Measurements from ENCODE around the gene SMG6.

Gene SMG6

DNA sequence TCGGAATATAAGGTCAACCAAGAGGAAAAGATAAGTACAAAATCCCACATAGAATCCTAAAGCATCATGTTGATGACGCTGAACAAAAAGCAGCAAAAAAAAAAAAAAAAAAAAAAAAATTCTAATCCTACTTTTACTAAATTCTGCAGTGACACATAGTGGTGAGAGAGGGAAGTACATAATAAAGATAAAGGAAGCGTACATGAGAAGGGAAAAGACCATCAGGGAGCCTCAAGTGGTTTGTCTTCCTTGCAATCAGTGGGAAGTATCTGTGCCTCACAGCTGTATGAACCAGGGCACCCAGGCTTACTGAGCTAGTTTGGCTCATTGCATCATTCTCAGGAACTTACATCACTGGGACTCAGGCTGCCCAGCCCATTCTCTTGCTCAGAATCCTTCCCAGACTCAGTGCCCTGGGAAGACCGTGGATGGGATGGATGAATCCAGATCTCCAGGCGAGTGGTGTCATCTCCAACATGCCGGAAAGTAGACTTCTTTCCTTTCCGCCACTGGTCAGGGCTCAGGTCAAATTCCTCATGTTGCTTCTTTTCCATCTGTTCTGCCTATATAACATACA, 21.2 kb downstream of the SMG6 start:
- DNase-seq (ENCODE audit: low spot score) = peak; percentile 66
- TF ChIP-seq, protein P1, sequence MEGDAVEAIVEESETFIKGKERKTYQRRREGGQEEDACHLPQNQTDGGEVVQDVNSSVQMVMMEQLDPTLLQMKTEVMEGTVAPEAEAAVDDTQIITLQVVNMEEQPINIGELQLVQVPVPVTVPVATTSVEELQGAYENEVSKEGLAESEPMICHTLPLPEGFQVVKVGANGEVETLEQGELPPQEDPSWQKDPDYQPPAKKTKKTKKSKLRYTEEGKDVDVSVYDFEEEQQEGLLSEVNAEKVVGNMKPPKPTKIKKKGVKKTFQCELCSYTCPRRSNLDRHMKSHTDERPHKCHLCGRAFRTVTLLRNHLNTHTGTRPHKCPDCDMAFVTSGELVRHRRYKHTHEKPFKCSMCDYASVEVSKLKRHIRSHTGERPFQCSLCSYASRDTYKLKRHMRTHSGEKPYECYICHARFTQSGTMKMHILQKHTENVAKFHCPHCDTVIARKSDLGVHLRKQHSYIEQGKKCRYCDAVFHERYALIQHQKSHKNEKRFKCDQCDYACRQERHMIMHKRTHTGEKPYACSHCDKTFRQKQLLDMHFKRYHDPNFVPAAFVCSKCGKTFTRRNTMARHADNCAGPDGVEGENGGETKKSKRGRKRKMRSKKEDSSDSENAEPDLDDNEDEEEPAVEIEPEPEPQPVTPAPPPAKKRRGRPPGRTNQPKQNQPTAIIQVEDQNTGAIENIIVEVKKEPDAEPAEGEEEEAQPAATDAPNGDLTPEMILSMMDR (IDR thresholded peaks at IDR 0.05; ENCODE audit: extremely low read depth, missing control alignments) = no peak

DNA sequence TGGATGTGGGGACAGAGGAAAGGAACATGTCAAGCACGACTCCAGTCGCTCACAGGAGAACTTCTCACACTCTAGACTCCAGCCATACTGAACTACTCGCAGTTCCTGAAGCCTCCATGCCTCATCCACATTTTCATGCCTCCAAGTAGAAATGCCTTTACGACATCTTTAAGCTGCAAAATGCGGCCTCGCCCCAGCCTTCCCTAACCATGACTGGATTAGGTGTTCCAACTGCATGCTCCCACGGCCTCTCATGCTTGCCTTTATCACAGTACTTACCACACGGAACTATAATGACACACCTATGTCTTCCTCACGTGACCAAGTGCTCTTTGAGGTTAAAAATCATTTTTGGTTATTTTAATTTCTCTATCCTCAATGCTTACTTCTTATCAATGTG, 23.9 kb downstream of the SMG6 start:
- no peak for DNase-seq (ENCODE audit: low spot score)
- TF ChIP-seq, protein P1 (IDR thresholded peaks at IDR 0.05; ENCODE audit: extremely low read depth, missing control alignments) = no peak

DNA sequence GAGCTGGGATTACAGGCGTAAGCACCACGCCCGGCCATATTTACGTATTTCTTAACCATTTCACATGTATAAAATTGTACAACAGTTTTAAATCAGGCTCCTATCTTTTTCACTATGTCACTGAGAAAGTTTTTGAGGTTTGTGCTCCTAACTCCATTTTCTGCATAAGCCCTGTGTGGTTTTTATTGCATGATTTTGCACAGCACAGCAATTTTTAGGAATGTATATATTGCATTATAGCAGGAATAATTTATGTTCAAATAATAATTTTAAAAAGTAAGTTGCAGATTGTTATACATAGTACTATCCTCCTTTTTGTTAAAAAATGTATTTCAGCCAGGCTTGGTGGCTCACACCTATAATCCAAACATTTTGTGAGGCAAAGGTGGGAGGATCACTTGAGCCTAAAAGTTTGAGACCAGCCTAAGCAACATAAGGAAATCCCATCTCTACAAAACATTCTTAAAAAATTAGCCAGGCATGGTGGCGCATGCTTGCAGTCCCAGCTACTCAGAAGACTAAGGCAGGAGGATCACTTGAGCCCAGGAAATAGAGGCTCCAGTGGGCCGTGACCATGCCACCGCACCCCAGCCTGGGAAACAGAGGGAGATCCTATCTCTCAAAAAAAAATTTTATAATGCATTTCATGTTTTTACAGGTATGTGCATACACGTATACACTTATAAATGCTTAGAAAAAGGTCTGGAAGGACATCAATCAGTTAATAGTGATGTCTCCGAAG, 26.0 kb downstream of the SMG6 start:
- TF ChIP-seq, protein P1 (IDR thresholded peaks at IDR 0.05; ENCODE audit: extremely low read depth, missing control alignments) = no peak
- no peak for DNase-seq (ENCODE audit: low spot score)

DNA sequence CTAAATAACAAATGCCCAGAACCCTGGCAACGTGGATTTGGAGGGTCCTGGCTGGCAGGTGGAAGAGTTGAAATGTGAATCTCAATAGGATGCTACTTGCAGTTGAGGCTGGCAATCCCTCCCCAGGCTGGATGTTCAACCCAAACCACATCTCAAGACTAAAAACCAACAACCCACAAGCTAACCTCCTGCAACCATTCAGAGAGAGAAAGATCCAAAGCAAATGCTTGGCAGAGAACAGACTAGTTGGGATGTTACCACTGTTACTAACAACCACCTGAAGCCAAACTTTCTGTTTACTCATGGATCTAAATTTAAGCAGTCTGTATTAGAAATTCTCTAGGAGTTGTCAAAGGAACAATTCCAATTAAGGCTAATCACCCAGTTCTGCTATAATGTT, 27.9 kb downstream of the SMG6 start:
- DNase-seq (ENCODE audit: low spot score) = no peak
- TF ChIP-seq, protein P1 (IDR thresholded peaks at IDR 0.05; ENCODE audit: extremely low read depth, missing control alignments) = no peak

DNA sequence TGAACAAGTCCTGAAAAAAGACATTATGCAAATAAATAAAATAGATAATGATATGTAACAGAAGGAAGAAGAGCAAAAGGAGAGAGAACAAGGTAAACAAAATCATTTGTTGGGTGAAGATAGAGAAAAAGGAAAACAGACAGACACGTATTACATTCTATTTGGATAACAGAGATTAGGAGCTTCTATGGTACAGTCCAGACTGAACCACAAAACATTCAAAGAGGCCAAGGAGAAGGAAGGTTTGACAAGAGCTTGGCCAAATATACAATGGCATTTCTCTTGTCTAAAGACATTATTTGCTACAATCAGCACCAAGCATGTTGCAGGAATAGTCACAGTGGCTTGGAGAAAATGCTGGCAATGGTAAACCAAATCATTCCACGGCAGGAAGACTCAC, 29.2 kb downstream of the SMG6 start:
- TF ChIP-seq, protein P1 (IDR thresholded peaks at IDR 0.05; ENCODE audit: extremely low read depth, missing control alignments) = no peak
- no peak for DNase-seq (ENCODE audit: low spot score)

DNA sequence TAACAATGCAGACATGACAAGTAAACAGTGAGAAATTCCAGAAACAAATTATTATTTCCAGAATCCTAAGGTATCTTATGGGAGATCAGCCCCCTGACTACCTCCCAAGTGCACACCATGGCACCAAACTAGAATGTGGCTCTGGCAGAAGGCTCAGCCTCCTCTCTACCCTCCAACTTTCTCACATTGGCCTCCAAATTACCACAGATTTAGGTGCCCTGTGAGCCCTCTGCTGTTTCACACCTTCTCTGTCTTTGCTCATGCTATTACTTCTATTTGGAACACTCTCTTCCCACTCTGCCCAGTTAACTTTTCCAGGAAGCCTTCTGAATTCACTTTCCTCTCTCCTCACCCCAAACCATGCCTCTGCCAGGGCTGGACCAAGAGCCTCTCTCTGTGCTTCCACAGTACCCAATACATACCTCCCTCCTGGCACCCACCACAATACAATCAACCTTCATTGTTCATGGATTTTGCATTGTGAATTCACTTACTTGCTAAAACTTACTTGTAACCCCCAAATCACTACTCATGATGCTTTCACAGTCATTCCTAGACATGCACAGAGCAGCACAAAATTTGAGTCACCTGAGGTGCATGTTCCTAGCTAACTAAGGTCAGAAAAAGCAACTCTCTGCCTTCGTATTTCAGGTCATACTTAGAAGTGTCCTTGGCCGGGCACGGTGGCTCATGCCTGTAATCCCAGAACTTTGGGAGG, 31.4 kb downstream of the SMG6 start:
- TF ChIP-seq, protein P1 (IDR thresholded peaks at IDR 0.05; ENCODE audit: extremely low read depth, missing control alignments) = no peak

DNA sequence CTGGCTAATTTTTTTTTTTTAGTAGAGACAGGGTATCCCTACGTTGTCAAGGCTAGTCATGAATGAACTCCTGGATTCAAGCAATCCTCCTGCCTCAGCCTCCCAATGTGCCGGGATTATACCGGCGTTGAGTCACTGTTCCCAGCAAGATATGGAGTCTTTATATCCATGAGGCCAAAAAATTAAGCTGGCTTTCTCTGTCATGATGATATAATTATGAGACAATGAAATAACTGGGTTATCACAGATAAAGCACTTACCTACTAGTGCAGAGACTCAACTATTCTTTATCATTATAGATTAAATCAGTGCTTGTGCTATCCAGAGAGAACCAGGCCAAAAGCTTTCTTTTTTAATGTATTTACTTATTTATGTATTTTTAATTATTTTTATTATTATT, 36.2 kb downstream of the SMG6 start:
- TF ChIP-seq, protein P1 (IDR thresholded peaks at IDR 0.05; ENCODE audit: extremely low read depth, missing control alignments) = no peak
- DNase-seq (ENCODE audit: low spot score) = no peak

More for the DNA sequence above, 31.4 kb downstream of the SMG6 start:
- no peak for DNase-seq (ENCODE audit: low spot score)

Data from GM20000 (cell line).